ENCODE data around the gene CAPN15.

CAPN15 gene

DNA sequence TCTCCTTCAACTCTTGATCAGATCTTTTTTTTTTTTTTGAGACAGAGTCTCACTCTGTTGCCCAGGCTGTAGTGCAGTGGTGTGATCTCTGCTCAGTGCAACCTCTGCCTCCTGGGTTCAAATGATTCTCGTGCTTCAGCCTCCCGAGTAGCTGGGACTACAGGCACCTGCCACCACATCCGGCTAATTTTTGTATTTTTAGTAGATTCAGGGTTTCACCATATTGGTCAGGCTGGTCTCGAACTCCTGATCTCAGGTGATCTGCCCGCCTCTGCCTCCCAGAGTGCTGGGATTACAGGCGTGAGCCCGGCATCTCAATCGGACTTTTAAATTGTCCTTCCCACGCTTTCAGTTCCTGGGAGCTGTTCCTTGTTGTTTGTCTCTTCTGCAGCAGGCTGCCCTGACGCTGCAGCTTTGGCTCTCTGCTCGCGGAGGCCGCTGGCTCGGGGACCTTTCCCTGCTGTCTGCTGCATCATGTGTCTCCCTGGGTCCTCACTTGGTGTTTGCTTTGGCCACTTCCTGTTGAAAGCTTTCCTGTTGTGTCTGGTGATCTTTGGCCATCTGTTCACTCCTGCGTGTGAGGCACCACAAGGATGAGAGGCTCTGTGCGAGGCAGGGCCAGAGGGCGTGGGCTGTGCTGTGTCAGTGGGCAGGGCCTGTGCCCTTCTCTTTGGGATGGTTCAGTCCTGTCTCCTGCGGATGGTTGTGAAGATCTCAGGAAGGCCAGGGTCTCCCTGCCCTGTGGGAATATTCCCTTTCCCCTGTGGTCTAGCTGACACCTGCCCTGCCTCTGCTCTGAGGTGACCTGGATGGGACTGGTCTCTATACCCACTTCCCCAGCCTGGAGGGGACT is 18.4 kb upstream of the CAPN15 start:
- TF ChIP-seq POLR2AphosphoS5 (IDR thresholded peaks at IDR 0.05; ENCODE audit: low read depth, low read length) (no peak), POLR2A (IDR thresholded peaks at IDR 0.05; ENCODE audit: low read depth, low read length) (no peak), TAF1 (IDR thresholded peaks at IDR 0.05; ENCODE audit: borderline replicate concordance, low read depth, low read length) (no peak)
- DNase-seq (ENCODE audit: insufficient read length), result no peak
- no peak for FAIRE-seq

DNA sequence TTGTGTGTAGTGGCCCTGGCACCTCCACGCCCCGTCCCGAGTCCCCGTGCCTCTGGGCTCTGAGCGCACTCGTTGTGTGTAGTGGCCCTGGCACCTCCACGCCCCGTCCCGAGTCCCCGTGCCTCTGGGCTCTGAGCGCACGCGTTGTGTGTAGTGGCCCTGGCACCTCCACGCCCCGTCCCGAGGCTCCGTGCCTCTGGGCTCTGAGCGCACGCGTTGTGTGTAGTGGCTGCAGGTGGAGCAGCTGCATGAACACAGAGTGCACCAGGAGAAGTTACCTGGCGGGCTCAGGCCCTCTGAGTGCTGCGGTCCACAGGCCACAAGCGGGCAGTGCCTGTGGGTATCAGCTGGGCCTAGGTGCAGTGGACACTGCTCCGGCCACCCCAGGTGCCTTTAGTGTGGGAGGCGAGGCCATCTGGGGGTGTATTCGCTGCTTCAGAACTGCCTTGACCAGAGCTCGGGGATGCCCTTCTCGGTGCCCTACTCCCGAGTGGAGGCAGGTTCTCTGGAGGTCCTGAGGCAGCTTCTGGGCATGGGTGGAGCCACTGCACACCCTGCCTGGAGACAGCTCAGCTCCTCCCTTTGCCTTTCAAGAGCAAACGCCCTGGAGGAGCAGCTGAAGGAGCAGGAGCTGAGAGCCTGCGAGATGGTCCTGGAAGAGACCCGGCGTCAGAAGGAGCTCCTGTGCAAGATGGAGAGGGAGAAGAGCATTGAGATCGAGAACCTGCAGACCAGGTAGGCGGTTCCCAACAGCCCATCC is 17.3 kb upstream of the CAPN15 start:
- no peak for FAIRE-seq
- DNase-seq (ENCODE audit: insufficient read length), result no peak
- TF ChIP-seq TAF1 (IDR thresholded peaks at IDR 0.05; ENCODE audit: borderline replicate concordance, low read depth, low read length), result no peak

GRCh38 chr16:512802-513201 is 14.7 kb upstream of the CAPN15 start:
- FAIRE-seq (no peak), DNase-seq (ENCODE audit: insufficient read length) (no peak)
- no peak for TF ChIP-seq TAF1 (IDR thresholded peaks at IDR 0.05; ENCODE audit: borderline replicate concordance, low read depth, low read length)
- TF ChIP-seq POLR2A (IDR thresholded peaks at IDR 0.05; ENCODE audit: low read depth, low read length), result no peak
- TF ChIP-seq POLR2AphosphoS5 (IDR thresholded peaks at IDR 0.05; ENCODE audit: low read depth, low read length), result no peak

GRCh38 chr16:513950-514349 is 13.6 kb upstream of the CAPN15 start:
- no peak for DNase-seq (ENCODE audit: insufficient read length)
- no peak for FAIRE-seq
- TF ChIP-seq TAF1 (IDR thresholded peaks at IDR 0.05; ENCODE audit: borderline replicate concordance, low read depth, low read length), result no peak
- no peak for TF ChIP-seq POLR2AphosphoS5 (IDR thresholded peaks at IDR 0.05; ENCODE audit: low read depth, low read length)
- no peak for TF ChIP-seq POLR2A (IDR thresholded peaks at IDR 0.05; ENCODE audit: low read depth, low read length)

GRCh38 chr16:515175-515938 is 12.2 kb upstream of the CAPN15 start:
- TF ChIP-seq POLR2AphosphoS5 (IDR thresholded peaks at IDR 0.05; ENCODE audit: low read depth, low read length) (no peak), TAF1 (IDR thresholded peaks at IDR 0.05; ENCODE audit: borderline replicate concordance, low read depth, low read length) (no peak), POLR2A (IDR thresholded peaks at IDR 0.05; ENCODE audit: low read depth, low read length) (no peak)
- DNase-seq (ENCODE audit: insufficient read length) (no peak), FAIRE-seq (no peak)

GRCh38 chr16:515939-516226 is 11.6 kb upstream of the CAPN15 start:
- FAIRE-seq (no peak), DNase-seq (ENCODE audit: insufficient read length) (no peak)
- TF ChIP-seq POLR2A (IDR thresholded peaks at IDR 0.05; ENCODE audit: low read depth, low read length), result no peak
- no peak for TF ChIP-seq POLR2AphosphoS5 (IDR thresholded peaks at IDR 0.05; ENCODE audit: low read depth, low read length)
- no peak for TF ChIP-seq TAF1 (IDR thresholded peaks at IDR 0.05; ENCODE audit: borderline replicate concordance, low read depth, low read length)

DNA sequence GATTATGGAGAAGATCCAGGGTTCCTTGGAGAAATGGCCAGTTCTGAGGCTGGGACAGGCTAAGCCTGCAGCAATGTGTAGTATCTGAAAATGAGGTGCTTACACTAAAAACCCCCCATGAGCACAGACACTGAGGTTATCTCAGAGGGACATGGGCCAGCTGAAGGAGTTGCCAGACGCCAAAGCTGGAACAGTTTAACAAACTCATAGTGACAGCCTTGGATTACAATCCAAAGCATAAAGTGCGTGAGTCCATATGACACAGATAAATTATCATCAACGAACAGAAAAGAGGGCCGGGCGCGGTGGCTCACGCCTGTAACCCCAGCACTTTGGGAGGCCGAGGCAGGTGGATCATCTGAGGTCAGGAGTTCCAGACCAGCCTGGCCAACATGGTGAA is 11.2 kb upstream of the CAPN15 start:
- FAIRE-seq, result no peak
- TF ChIP-seq TAF1 (IDR thresholded peaks at IDR 0.05; ENCODE audit: borderline replicate concordance, low read depth, low read length) (no peak), POLR2AphosphoS5 (IDR thresholded peaks at IDR 0.05; ENCODE audit: low read depth, low read length) (no peak), POLR2A (IDR thresholded peaks at IDR 0.05; ENCODE audit: low read depth, low read length) (no peak)
- no peak for DNase-seq (ENCODE audit: insufficient read length)

GRCh38 chr16:518858-519257 is 8.7 kb upstream of the CAPN15 start:
- no peak for FAIRE-seq
- TF ChIP-seq POLR2AphosphoS5 (IDR thresholded peaks at IDR 0.05; ENCODE audit: low read depth, low read length) (no peak), POLR2A (IDR thresholded peaks at IDR 0.05; ENCODE audit: low read depth, low read length) (no peak), TAF1 (IDR thresholded peaks at IDR 0.05; ENCODE audit: borderline replicate concordance, low read depth, low read length) (no peak)
- no peak for DNase-seq (ENCODE audit: insufficient read length)

DNA sequence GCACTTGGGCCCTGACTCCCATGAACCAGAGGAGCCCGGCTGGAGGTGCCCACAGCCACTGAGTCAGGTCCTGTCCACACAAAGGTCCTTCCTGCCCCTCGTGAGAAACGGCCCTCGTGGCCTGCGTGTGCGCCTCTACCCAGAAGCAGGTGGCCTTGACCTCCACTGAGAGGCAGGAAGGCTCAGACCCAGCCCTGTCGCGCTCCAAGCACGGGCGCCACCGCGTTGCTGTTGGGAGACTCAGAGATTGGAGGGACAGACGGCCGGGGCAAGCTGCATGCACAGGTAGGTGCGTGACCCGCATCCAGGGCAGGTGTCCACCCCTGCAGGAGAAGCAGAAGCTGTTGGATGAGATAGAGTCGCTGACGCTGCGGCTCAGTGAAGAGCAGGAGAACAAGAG is 8.1 kb upstream of the CAPN15 start:
- no peak for FAIRE-seq
- no peak for TF ChIP-seq POLR2A (IDR thresholded peaks at IDR 0.05; ENCODE audit: low read depth, low read length)
- no peak for TF ChIP-seq POLR2AphosphoS5 (IDR thresholded peaks at IDR 0.05; ENCODE audit: low read depth, low read length)

DNA sequence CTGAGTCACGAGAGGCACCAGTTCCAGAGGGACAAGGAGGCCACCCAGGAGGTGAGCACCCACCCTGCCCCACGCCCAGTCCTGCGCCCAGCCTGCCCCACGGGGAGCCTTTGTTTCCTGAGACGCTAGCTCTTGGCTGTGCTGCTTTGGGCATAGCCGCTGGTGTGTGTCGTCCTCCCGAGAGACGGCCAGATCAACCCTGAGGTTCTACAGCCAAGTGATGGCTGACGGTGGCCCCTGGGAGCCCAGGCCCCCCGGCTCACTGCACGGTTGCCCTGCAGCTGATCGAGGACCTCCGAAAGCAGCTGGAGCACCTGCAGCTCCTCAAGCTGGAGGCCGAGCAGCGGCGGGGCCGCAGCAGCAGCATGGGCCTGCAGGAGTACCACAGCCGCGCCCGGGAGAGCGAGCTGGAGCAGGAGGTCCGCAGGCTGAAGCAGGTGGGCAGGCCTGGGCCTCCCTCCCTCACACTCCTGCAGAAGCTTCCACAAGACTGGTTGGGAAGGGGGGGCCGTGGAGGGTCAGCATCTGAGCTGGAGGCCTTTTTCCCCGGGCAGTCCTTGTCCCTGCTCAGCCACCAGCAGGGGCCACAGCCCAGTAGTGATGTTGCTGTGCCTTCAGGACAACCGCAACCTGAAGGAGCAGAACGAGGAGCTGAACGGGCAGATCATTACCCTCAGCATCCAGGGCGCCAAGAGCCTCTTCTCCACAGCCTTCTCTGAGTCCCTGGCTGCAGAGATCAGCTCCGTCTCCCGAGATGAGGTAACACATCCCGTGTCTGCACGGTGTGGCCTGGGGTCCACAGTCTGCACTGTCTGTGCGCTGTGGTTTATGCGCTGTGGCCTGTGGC is 7.4 kb upstream of the CAPN15 start:
- TF ChIP-seq TAF1 (IDR thresholded peaks at IDR 0.05; ENCODE audit: borderline replicate concordance, low read depth, low read length) (0 out of 2 replicates have a peak, but pooled peaks have one; percentile 15), POLR2AphosphoS5 (IDR thresholded peaks at IDR 0.05; ENCODE audit: low read depth, low read length) (no peak)
- FAIRE-seq, result no peak

More for the DNA sequence above, 8.1 kb upstream of the CAPN15 start:
- no peak for DNase-seq (ENCODE audit: insufficient read length)

GRCh38 chr16:520847-521246 is 6.7 kb upstream of the CAPN15 start:
- TF ChIP-seq POLR2A (IDR thresholded peaks at IDR 0.05; ENCODE audit: low read depth, low read length) (no peak), POLR2AphosphoS5 (IDR thresholded peaks at IDR 0.05; ENCODE audit: low read depth, low read length) (no peak), TAF1 (IDR thresholded peaks at IDR 0.05; ENCODE audit: borderline replicate concordance, low read depth, low read length) (no peak)
- no peak for DNase-seq (ENCODE audit: insufficient read length)
- no peak for FAIRE-seq

More for the DNA sequence above, 7.4 kb upstream of the CAPN15 start:
- DNase-seq (ENCODE audit: insufficient read length), result no peak
